DMS114 treated with DMSO at 0.1 percent for 48 hours (cell line): Measurements from ENCODE around the gene TRAPPC14.

Experiments
- DNase-seq: peaks from one replicate; lab custom pipeline; 2025; ENCODE audit not compliant: unreplicated experiment; lab: John Stamatoyannopoulos, UW

The TRAPPC14 gene

GRCh38 chr7:100173806-100174495 is 15.4 kb upstream of the TRAPPC14 start:
- no peak for DNase-seq

DNA sequence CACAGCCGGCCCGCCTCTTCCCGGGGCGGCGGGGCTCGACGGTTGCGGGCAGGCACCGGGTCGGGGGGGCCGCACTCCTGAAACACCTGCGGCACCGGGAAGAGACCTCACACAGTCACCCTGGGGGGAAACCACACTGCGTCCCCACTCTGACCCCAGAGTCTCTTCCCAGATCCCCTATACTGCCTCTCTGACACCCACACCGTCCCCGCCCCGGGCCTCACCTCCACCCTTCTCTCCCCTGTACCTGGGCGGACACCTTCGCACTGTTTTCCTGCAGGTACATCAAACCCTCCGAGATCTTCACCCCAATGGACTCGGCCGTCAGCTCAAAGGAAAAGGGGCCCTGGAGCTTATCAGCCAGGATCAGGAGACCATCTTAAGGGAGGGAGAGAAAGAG is 13.3 kb upstream of the TRAPPC14 start:
- DNase-seq, result no peak

DNA sequence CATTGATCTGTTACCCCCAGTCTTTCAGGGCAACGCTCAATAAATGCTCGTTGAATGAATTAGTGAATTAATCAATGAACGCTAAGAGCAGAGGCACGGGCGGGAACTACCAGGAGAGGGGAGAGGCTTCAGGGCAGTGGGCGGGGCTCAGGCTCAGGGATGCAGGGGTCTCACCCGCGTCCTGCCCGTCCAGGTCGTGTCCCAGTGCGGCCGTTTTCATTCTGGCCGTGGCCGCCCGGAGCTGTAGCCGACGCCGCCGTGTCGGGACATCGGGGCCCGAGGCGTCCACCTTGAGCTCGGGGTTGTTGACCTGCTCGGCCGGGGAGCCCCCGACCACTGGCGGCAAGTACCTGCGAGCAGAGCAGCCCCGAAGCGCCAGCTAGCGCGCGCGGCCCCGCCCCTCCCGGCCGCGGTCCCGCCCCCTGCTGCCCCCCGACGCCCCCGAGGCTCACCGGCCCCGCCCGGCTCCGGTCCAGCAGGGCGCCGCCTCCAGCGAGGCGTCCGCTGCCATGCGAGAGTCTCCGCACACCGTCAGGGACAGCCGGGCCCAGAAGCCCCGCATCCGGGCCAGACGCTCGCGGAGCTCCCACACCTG is 12.7 kb upstream of the TRAPPC14 start:
- no peak for DNase-seq

DNA sequence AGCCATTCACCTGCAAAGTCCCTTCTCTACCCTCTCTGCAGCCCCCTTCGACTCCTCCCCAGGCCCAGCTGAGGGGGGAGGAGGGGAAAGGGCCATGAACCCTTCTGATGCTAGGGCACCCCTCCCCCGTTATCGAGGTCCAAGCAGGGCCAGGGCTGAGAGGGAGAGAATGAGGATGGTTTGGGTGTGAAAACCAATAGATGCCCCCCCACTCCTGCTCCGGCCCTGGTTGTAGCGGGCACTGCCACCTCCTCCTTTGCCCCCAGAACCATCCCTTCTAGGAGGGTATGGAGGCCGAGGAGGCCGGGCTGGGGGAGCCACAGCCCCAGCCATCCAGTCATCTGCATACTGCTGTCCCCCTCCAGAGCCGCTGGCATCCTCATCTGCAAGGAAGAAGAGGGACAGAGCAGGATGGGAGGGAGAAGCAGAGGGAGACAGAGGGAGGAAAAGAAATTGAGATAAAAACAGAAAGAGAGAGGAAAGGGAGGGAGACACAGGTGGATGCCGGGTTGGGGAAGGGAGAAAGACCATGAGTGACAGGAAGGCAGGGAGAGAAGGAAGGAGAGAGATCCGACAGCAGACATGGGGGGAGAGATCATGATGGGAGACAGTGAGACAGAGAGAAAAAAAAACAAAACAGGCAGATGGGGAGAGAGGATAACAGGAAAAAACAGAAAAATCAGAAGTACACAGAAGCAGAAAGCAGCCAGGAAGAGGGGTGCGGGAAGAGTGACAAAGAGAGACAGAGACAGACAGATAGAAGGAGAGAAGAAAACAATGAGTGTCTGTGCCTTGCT is 11.8 kb upstream of the TRAPPC14 start:
- no peak for DNase-seq

DNA sequence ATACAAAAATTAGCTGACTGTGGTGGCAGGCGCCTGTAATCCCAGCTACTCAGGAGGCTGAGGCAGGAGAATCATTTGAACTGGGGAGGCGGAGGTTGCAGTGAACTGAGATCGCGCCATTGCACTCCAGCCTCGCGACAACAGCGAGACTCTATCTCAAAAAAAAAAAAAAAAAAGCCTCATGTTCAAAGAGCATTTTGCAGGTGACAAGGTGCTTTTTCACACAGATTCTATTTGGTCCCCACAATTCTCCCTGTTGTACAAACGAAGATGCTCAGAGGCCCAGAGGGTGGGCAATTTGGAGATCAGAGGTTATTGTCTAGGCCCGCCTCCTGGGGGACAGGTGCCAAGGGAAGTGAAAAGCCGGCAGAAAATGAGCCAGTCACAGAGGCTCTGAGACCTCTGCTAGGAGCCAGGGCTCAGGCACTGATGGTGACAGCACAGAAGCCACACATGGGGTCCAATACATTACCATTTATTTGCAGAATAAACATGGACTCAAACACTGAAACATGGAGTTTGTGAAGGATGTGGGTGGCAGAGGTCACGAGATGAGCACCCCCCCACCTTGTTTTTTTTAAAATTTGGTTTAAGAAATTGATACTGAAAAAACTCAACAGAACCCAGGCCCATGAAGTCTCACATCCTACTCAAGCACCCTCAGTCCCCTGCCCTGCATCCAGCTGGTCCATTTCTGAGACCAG is 10.8 kb upstream of the TRAPPC14 start:
- no peak for DNase-seq

GRCh38 chr7:100167912-100168323 is 9.4 kb upstream of the TRAPPC14 start:
- DNase-seq, result no peak

GRCh38 chr7:100166970-100167911 is 8.7 kb upstream of the TRAPPC14 start:
- no peak for DNase-seq

DNA sequence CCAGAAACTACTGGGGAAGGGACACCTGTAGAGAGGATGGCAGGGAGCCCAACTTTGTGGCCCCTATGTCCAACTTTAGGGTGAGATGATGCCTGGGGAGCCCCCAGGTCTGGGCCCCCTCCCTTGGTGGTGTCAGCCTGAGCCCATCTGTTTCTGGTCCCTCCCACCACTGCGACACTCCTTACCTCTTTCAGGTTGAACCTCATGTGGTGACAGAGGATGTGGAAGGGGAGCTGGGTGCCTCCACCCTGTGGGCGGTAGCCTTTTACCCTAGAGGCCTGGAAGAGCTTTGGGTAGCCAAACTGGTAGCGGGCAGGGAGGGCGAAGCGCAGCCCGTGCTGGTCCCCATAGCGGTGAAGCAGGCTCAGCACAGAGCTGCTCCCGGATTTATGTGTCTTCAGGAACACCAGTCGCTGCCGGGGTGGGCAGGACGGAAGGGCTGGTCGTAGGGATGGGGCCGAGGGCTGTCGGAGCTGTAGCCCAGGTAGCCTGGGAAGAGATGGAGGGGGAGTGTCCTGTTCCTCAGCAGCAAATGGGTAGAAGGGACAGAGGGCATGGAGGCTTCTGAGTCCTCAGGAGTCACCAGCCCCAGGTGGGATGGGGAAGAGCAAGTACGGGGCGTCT is 7.9 kb upstream of the TRAPPC14 start:
- no peak for DNase-seq

- DNase-seq, result no peak
These were observed 5.3 kb upstream of the TRAPPC14 start for GRCh38 chr7:100163871-100164270.

DNA sequence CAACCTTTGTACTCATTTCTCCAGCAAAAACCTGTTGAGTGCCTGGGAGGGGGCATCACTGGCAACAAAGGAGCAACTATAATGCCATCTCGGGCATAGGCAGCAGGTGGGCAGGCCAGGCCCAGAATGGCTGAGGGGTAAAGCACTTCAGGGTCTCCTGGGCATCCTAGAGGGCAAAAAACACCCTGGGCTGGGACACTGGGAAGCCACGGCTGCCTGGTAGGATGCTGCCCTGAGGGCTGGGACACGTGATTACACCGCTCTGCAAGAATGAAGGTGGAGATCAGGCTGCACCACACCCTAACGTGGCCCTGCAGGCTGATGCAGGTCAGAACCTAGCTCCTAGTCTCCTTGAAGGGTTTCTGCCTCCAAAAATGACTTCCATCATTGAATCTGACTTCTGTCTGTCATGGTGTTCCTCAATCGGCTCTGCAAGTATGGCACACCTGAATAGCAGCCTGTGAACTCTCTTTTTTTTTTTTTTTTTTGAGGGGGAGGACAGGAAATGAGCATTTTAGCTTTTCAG is 4.5 kb upstream of the TRAPPC14 start:
- no peak for DNase-seq

DNA sequence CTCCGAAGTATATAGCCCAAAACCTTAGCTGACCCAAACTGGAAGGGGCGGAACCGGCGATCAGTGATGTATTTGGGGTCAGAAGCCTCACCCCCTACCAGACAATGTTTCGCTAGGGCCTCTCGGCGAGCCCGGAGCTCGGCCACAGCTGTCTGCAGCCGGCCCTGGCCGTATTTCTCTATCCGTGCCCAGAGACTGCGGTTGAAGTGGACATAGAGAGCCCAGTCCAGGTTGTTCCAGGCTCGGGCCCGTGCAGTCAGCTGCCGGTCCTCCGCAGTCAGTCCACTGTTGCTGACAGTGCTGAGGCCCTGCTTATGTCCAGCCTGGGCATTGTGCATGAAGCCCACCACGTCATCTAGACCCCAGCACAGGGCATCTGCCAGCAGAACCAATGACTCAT is 1.5 kb upstream of the TRAPPC14 start:
- no peak for DNase-seq

DNA sequence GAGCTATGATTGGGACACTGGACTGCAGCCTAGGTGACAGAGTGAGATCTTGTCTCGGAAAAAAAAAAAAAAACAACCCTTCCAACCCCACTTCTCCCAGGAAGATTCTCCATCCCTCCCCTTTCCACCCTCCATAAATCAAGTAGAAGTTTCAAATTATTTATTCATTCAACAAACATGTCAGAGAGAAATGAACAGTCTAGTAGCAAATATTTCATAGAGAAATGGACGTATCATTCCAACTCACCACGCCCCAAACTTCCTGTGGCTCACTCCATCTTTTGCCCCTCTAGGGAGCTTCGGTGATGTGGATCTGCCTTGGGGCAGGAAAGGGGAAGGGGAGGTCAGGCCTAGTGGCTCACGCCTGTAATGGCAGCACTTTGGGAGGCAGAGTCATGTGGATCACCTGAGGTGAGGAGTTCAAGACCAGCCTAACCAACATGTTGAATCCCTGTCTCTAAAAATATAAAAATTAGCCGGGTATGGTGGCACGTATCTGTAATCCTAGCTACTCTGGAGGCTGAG is 638 bp upstream of the TRAPPC14 start:
- DNase-seq, result no peak

GRCh38 chr7:100157334-100158228 is 942 bp downstream of the TRAPPC14 start:
- DNase-seq, result peak; percentile 21

GRCh38 chr7:100157069-100157333 is 1.5 kb downstream of the TRAPPC14 start:
- DNase-seq, result no peak

GRCh38 chr7:100156331-100157068 is 2.0 kb downstream of the TRAPPC14 start:
- DNase-seq, result no peak

- no peak for DNase-seq
These were observed 2.8 kb downstream of the TRAPPC14 start for GRCh38 chr7:100155553-100156317.
